Breast epithelium (tissue), 3 donors: ENCODE data around the gene PCDH15.

ENCODE experiments used
- CTCF ChIP-seq, 3 donors: fragments of 450-650 bp; IDR thresholded peaks; one replicate each; pipeline ENCODE4 v1.5.1; 2016 to 2017; ENCODE audit warnings: antibody characterized with exemption in 3 of 3, mild to moderate bottlenecking in 3 of 3, moderate library complexity in 3 of 3
- POLR2AphosphoS5 ChIP-seq, 3 donors: sonication (generic); formaldehyde crosslinking; IDR thresholded peaks; one replicate each; pipeline ENCODE4 v1.6.1; 2017; ENCODE audit warnings: antibody characterized with exemption in 3 of 3

- TF ChIP-seq POLR2AphosphoS5 (IDR thresholded peaks at IDR 0.05) (no peak), CTCF (IDR thresholded peaks at IDR 0.05) (no peak)
Observed at GRCh38 chr10:54487743-54488142, 313.3 kb downstream of the PCDH15 start.
